Naive B cell (primary cell): ENCODE results near the gene TGFA. TPM values are rescaled to one million over a fixed set of nuclear protein-coding genes. Genes with fewer than 3 reads are reported as not detected.
"Not testable (repeated sequence)": the region's sequence is repeated elsewhere in the genome, so short reads cannot be mapped to it uniquely, and the experiment has no call there.

Experiments
- ATAC-seq, 2 donors: fragments of 150-1000 bp; cut with Tn5 transposase; 2 replicates each; pipeline ENCODE4 v1.10.0; 2021; ENCODE audit warnings: low read depth in 2 of 2, mild to moderate bottlenecking in 2 of 2, moderate library complexity in 2 of 2
- DNase-seq: peaks from one replicate; pipeline ENCODE4 v3.0.0; 2022
- H3K27ac Mint-ChIP-seq, 6 donors: one replicate each; pipeline ENCODE4 v1.8.0; 2020 to 2022; ENCODE audit warnings: mild to moderate bottlenecking in 6 of 6, mixed read lengths in 6 of 6, moderate library complexity in 5 of 6, inconsistent platforms in 2 of 6
- H3K27me3 Mint-ChIP-seq, 3 donors: one replicate each; pipeline ENCODE4 v1.8.0; 2021 to 2022; ENCODE audit warnings: mixed read lengths in 3 of 3, mild to moderate bottlenecking in 1 of 3
- H3K36me3 Mint-ChIP-seq, 2 donors: one replicate each; pipeline ENCODE4 v1.8.0; 2020 to 2022; ENCODE audit warnings: mixed read lengths in 2 of 2, inconsistent platforms in 1 of 2, mild to moderate bottlenecking in 1 of 2
- H3K4me1 Mint-ChIP-seq, 3 donors: one replicate each; pipeline ENCODE4 v1.8.0; 2020 to 2022; ENCODE audit warnings: mixed read lengths in 3 of 3, inconsistent platforms in 1 of 3, mild to moderate bottlenecking in 1 of 3, moderate library complexity in 1 of 3
- H3K4me3 Mint-ChIP-seq, 8 donors: one replicate each; pipeline ENCODE4 v1.8.0; 2020 to 2022; ENCODE audit warnings: mild to moderate bottlenecking in 8 of 8, mixed read lengths in 8 of 8, moderate library complexity in 8 of 8, inconsistent platforms in 2 of 8
- H3K9me3 Mint-ChIP-seq, 7 donors: one replicate each; pipeline ENCODE4 v1.8.0; 2020 to 2022; ENCODE audit warnings: mixed read lengths in 7 of 7, mild to moderate bottlenecking in 5 of 7, inconsistent platforms in 2 of 7, moderate library complexity in 1 of 7
- polyA plus RNA-seq, 6 donors: library from polyadenylated mRNA; unstranded; fragments of 300-500 nt; fragmentation: Illumina TruSeq; gene quantifications; one replicate each; pipeline ENCODE4 v1.2.3, GENCODE V29; 2021; ENCODE audit warnings: low read depth in 6 of 6

Gene TGFA
- polyA plus RNA-seq, 6 donors from 2014 or later: not detected

DNA sequence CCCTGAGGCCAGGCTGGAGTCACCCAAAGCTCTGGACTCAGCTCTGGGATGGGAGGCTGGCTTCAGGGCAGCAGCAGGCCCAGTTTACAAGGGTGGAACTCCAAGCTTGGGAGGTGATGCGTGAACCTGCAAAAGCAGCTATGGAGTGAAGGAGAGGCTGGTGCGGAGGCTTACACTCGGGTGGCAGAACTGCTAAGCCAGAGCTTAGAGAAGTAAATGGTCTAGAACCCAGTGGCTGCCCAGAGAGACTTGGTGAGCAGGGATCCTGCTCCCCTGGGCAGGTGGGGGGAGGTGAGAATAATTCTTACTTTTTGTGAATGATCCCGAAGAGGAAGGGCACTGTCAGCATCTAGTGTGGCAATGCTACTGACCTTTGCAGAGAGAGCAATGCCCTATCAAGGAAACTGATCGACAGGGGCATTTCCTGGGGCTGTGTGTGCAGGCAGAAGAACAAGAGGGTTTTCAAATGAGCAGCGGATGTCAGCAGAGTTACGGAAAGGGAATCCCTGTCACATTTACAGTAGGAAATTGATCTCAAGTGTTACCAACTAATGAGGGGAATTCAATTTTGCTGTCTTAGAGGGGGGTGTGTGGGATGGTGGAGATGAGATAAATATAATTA is 80.4 kb downstream of the TGFA start:
- H3K4me3 Mint-ChIP-seq: peak overlapping the region in 5 of 8 donors; percentile 9 to 40 (median 32)
- H3K27ac Mint-ChIP-seq: peak overlapping the region in 2 of 6 donors; percentile 44 to 59
- H3K9me3 Mint-ChIP-seq: no peaks in the 10 kb centered on the region
- DNase-seq (no peak), ATAC-seq (no peak)
- H3K4me1 Mint-ChIP-seq: peaks cover 41 to 66% (median 50%) of the 10 kb centered on the region in 3 donors
- peaks cover 5 to 10% (median 5%) of the 10 kb centered on the region in 3 donors for H3K27me3 Mint-ChIP-seq
- no peaks in the 10 kb centered on the region for H3K36me3 Mint-ChIP-seq

GRCh38 chr2:70472221-70472890 is 81.3 kb downstream of the TGFA start:
- Mint-ChIP-seq H3K9me3 (no peaks in the 10 kb centered on the region), H3K4me1 (peaks cover 41 to 62% (median 50%) of the 10 kb centered on the region in 3 donors)
- no peak for DNase-seq

GRCh38 chr2:70471129-70471528 is 82.5 kb downstream of the TGFA start:
- DNase-seq (no peak), ATAC-seq (no peak)
- Mint-ChIP-seq H3K9me3 (peaks cover 0 to 4% (median 0%) of the 10 kb centered on the region in 7 donors), H3K27ac (no peak overlapping the region), H3K27me3 (peaks cover 5 to 10% (median 5%) of the 10 kb centered on the region in 3 donors), H3K4me3 (peak overlapping the region in 2 of 8 donors; percentile 8 to 36), H3K36me3 (no peaks in the 10 kb centered on the region), H3K4me1 (peaks cover 41 to 57% (median 46%) of the 10 kb centered on the region in 3 donors)

More at GRCh38 chr2:70472221-70472890, 81.3 kb downstream of the TGFA start:
- H3K27ac Mint-ChIP-seq: peak overlapping the region in 1 of 6 donors; percentile 59
- ATAC-seq: no peak
- peak overlapping the region in 2 of 8 donors; percentile 10 to 36 for H3K4me3 Mint-ChIP-seq
- no peaks in the 10 kb centered on the region for H3K36me3 Mint-ChIP-seq
- peaks cover 5 to 10% (median 5%) of the 10 kb centered on the region in 3 donors for H3K27me3 Mint-ChIP-seq

- Mint-ChIP-seq H3K9me3 (peaks cover 0 to 4% (median 0%) of the 10 kb centered on the region in 7 donors), H3K27me3 (peaks cover 5 to 10% (median 5%) of the 10 kb centered on the region in 3 donors), H3K36me3 (no peaks in the 10 kb centered on the region), H3K27ac (peak overlapping the region in 2 of 6 donors; percentile 34 to 61), H3K4me3 (no peak overlapping the region), H3K4me1 (peaks cover 32 to 47% (median 37%) of the 10 kb centered on the region in 3 donors)
- DNase-seq (no peak), ATAC-seq (no peak)
Observed at GRCh38 chr2:70469961-70470360, 83.7 kb downstream of the TGFA start.

- Mint-ChIP-seq H3K4me3 (peak overlapping the region in 1 of 8 donors; percentile 11), H3K9me3 (peaks cover 0 to 4% (median 0%) of the 10 kb centered on the region in 7 donors), H3K27me3 (peaks cover 5 to 10% (median 5%) of the 10 kb centered on the region in 3 donors), H3K36me3 (no peaks in the 10 kb centered on the region), H3K4me1 (peaks cover 27 to 41% (median 33%) of the 10 kb centered on the region in 3 donors), H3K27ac (no peak overlapping the region)
- ATAC-seq (no peak), DNase-seq (no peak)
Observed at GRCh38 chr2:70469435-70469834, 84.2 kb downstream of the TGFA start.

DNA sequence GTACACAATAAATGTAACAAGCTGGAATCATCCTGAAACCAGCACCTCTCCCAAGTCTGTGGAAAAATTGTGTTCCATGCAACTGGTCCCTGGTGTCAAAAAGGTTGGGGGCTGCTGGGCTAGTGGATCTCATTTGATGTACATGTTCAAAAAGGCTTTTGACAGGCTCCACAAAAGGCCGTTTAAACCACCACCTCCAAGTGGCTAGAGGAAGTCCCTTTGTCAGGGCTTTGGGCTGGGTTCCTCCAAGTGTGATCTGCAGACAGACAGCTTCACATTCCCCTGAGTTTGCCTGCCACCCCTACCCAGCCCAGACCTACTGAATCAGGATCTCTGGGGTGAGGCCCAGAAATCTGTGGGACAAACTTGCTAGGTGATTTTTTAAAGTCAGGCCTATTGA is 84.7 kb downstream of the TGFA start:
- Mint-ChIP-seq H3K27me3 (peaks cover 5 to 10% (median 5%) of the 10 kb centered on the region in 3 donors), H3K36me3 (no peaks in the 10 kb centered on the region), H3K27ac (no peak overlapping the region), H3K4me1 (peaks cover 21 to 36% (median 28%) of the 10 kb centered on the region in 3 donors), H3K9me3 (peaks cover 0 to 4% (median 0%) of the 10 kb centered on the region in 7 donors), H3K4me3 (peak overlapping the region in 1 of 8 donors; percentile 37)
- DNase-seq: no peak
- no peak for ATAC-seq

DNA sequence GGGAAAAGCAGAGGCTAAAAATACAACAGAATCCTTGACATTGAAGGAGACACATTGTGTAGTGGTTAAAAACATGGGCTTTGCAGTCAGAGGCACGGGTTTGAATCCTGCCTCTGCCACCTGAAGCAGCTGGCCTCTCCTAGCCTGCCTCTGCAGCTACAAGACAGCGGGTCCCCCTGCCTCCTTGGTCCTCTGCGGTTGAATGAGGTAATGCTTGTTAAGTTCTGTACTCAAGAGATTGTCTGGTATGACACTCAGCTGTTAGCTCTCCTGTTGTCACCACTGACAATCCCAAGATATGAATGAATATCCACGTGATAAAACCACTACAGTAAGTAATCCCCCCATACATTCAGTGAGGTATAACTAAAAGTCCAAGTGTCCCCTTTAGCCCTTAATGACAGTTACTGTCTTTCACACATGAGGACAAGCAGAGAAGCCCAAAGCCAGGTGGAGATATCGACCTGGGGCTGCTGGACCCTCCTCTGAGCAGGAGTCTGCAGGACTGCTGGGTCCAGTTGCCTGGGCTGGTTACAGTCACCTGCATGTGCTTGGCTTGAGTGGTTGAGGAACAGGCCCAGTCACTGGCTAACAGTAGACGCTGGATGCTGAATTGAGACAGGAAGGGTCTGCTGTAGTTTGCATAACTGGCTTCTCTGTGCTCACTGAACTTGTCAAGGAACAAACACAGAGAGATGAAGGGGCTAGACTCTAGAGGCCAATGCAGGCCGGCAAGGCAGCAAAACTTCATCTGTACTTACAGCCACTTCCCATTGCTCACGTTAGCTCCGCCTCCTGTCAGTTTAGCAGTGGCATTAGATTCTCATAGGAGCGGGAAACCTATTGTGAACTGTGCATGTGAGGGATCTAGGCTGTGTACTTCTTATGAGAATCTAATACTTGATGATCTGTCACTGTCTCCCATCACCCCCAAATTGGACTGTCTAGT is 85.5 kb downstream of the TGFA start:
- DNase-seq (no peak), ATAC-seq (no peak)
- Mint-ChIP-seq H3K9me3 (peaks cover 0 to 4% (median 0%) of the 10 kb centered on the region in 7 donors), H3K4me3 (no peak overlapping the region), H3K4me1 (peaks cover 17 to 28% (median 22%) of the 10 kb centered on the region in 3 donors), H3K36me3 (no peaks in the 10 kb centered on the region), H3K27ac (no peak overlapping the region), H3K27me3 (peaks cover 5 to 10% (median 5%) of the 10 kb centered on the region in 3 donors)

- Mint-ChIP-seq H3K4me1 (peaks cover 10 to 19% (median 16%) of the 10 kb centered on the region in 3 donors), H3K27ac (no peak overlapping the region), H3K9me3 (peaks cover 0 to 4% (median 0%) of the 10 kb centered on the region in 7 donors), H3K4me3 (no peak overlapping the region), H3K36me3 (no peaks in the 10 kb centered on the region), H3K27me3 (peaks cover 5 to 14% (median 8%) of the 10 kb centered on the region in 3 donors)
- ATAC-seq: no peak
- DNase-seq: no peak
Observed at GRCh38 chr2:70467237-70467636, 86.4 kb downstream of the TGFA start.

- peaks cover 6 to 16% (median 13%) of the 10 kb centered on the region in 3 donors for H3K4me1 Mint-ChIP-seq
- not testable (repeated sequence) for H3K36me3 Mint-ChIP-seq, H3K27ac Mint-ChIP-seq, H3K4me3 Mint-ChIP-seq, DNase-seq, H3K9me3 Mint-ChIP-seq, ATAC-seq
- peaks cover 5 to 14% (median 6%) of the 10 kb centered on the region in 3 donors for H3K27me3 Mint-ChIP-seq
Observed at GRCh38 chr2:70466647-70467046, 87.0 kb downstream of the TGFA start.

- Mint-ChIP-seq H3K27ac (no peak overlapping the region), H3K4me1 (no peaks in the 10 kb centered on the region), H3K36me3 (no peaks in the 10 kb centered on the region), H3K9me3 (peaks cover 0 to 4% (median 0%) of the 10 kb centered on the region in 7 donors), H3K4me3 (no peak overlapping the region), H3K27me3 (peaks cover 0 to 16% (median 7%) of the 10 kb centered on the region in 3 donors)
- no peak for ATAC-seq
- DNase-seq: no peak
Observed at GRCh38 chr2:70463997-70464396, 89.6 kb downstream of the TGFA start.

DNA sequence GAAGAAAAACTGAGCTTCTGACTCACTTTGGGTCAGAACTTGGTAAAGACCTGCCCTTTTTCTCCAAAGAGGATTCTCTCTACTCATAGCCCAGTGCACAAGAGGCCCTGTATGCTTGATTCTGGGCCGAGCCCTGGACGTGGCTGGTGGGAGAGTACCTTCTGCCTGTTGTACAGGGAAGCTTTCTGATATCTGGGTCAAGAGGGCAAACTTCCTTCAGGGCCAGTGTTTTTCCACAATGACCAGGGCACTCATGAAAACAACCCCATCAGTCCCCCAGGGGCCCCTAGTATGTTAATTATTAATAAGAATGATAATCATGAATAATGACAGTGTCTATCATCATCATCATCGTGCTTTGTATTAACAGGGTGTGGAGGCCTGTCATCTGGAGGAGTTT is 90.0 kb downstream of the TGFA start:
- DNase-seq (no peak), ATAC-seq (no peak)
- Mint-ChIP-seq H3K27me3 (peaks cover 0 to 20% (median 11%) of the 10 kb centered on the region in 3 donors), H3K27ac (no peak overlapping the region), H3K36me3 (no peaks in the 10 kb centered on the region), H3K4me1 (no peaks in the 10 kb centered on the region), H3K9me3 (peaks cover 0 to 4% (median 0%) of the 10 kb centered on the region in 7 donors), H3K4me3 (no peak overlapping the region)

- DNase-seq (no peak), ATAC-seq (no peak)
- Mint-ChIP-seq H3K27me3 (peaks cover 0 to 24% (median 18%) of the 10 kb centered on the region in 3 donors), H3K36me3 (no peaks in the 10 kb centered on the region), H3K4me3 (no peak overlapping the region), H3K9me3 (peaks cover 0 to 4% (median 0%) of the 10 kb centered on the region in 7 donors), H3K27ac (no peak overlapping the region), H3K4me1 (no peaks in the 10 kb centered on the region)
Observed at GRCh38 chr2:70461981-70462876, 91.4 kb downstream of the TGFA start.
